Suprapubic skin (tissue), 3 donors: ENCODE results near the gene CPXM2.

Experiments
- CTCF ChIP-seq, 2 donors: fragments of 200-600 bp in 1 of 2; fragments of 450-650 bp in 1 of 2; sonication (generic) in 1 of 2; IDR thresholded peaks; one replicate each; pipeline ENCODE4 v1.5.1; 2016 to 2019; ENCODE audit warnings: antibody characterized with exemption in 2 of 2, mild to moderate bottlenecking in 1 of 2, moderate library complexity in 1 of 2
- POLR2AphosphoS5 ChIP-seq, 3 donors: sonication (generic); formaldehyde crosslinking; IDR thresholded peaks; one replicate each; pipeline ENCODE4 v1.6.1; 2017; ENCODE audit warnings: antibody characterized with exemption in 3 of 3

GRCh38 chr10:123901621-123902020 is 10.0 kb upstream of the CPXM2 start:
- TF ChIP-seq CTCF (IDR thresholded peaks at IDR 0.05): no peak
- TF ChIP-seq POLR2AphosphoS5 (IDR thresholded peaks at IDR 0.05): no peak
